ENCODE measurements around the gene CD3E.

- no peak for TF ChIP-seq CTCF (IDR thresholded peaks at IDR 0.05; ENCODE audit: low read length)
- no peak for TF ChIP-seq EZH2phosphoT487 (IDR thresholded peaks at IDR 0.05; ENCODE audit: low read length)
Measured at GRCh38 chr11:118320515-118320914, 16.0 kb downstream of the CD3E start.
